Testis (tissue), 2 donors: ENCODE data around the gene AQP7.

Experiments
- CTCF ChIP-seq, 3 experiments: fragments of 450-650 bp in 2 of 3; fragments of 200-600 bp in 1 of 3; sonication (generic) in 1 of 3; IDR thresholded peaks; one replicate each; pipeline ENCODE4 v1.5.1; 2016 to 2019; ENCODE audit warnings: antibody characterized with exemption in 3 of 3, mild to moderate bottlenecking in 2 of 3, moderate library complexity in 1 of 3
- POLR2A ChIP-seq: fragments of 450-650 bp; IDR thresholded peaks from one replicate; pipeline ENCODE4 v1.6.1; 2017; ENCODE audit warnings: antibody characterized with exemption, mild to moderate bottlenecking, moderate library complexity

- TF ChIP-seq CTCF (IDR thresholded peaks at IDR 0.05) (no peak), POLR2A (no peak)
Measured at GRCh38 chr9:33440609-33441008, 38.2 kb upstream of the AQP7 start.
